ENCODE results near the gene KIFC3. TPM values are rescaled to one million over a fixed set of nuclear protein-coding genes. Genes with fewer than 3 reads are reported as not detected.

The KIFC3 gene
- total and polyA plus RNA-seq, 7 donors: 2.5 to 31.2 (median 10.0) TPM

DNA sequence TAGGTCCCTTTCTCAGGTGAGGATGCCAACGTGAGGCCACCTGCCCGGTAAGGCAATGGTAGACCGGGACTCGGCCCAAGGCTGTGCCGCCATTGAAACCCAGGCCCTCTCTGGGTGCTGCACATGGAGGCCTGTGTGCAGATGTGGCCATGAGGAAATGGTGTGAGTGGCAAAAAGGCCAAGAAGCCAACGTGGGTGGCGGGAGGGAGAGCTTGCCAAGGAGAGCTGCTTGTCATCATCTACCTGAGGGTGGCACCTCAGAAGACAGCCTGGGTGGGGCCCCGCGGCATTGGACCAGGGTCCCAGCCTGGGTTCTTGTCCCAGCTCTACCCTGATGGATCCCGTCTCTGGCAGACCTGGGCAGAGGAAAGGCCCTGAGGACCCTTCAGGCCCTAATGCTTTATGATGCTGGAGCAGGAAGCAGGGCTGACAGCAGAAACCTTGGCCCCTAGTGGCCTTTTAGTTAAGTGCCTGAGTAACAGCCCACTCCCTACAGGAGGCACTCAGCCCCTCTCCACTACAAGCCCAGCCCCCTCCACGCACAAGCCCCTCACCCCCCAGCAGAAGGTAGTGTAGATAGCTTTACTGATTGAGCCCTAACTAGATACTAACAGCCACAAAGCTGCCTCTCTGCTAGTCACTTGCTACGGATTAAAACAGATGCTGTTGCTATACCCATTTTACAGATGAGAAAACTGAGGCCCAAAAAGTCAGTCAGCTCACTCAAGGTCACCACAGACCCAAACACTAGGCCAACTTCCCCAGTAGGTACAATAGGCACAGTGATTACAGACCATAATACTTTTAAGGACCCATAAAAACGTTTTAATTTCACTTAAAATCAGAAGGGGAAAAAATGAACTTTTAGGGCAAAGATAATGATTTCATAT lies 26.2 kb upstream of the KIFC3 start:
- no peak overlapping the region for H3K4me3 ChIP-seq
- peaks cover 0 to 4% (median 0%) of the 10 kb centered on the region in 4 donors for H3K4me1 ChIP-seq
- no peak for DNase-seq
- 75 to 83% methylated on average over 13 of the region's 13 CpGs for WGBS, 2 donors
- H3K9me3 ChIP-seq: no peaks in the 10 kb centered on the region
- no peaks in the 10 kb centered on the region for H3K27me3 ChIP-seq
- no peaks in the 10 kb centered on the region for H3K36me3 ChIP-seq
- no peak overlapping the region for H3K27ac ChIP-seq
- intact Hi-C loops (cut with DNase I): no loop called here
- no peak for TF ChIP-seq EP300 (IDR thresholded peaks at IDR 0.05)
- no peak for TF ChIP-seq POLR2A (IDR thresholded peaks at IDR 0.05)
- no peak for TF ChIP-seq POLR2AphosphoS5 (IDR thresholded peaks at IDR 0.05)
- no peak for TF ChIP-seq CTCF (IDR thresholded peaks at IDR 0.05)

- intact Hi-C loops (cut with DNase I): no loop called here
- H3K36me3 ChIP-seq: no peaks in the 10 kb centered on the region
- TF ChIP-seq EP300 (IDR thresholded peaks at IDR 0.05): no peak
- no peak for TF ChIP-seq POLR2A (IDR thresholded peaks at IDR 0.05)
- TF ChIP-seq POLR2AphosphoS5 (IDR thresholded peaks at IDR 0.05): no peak
- no peak for TF ChIP-seq CTCF (IDR thresholded peaks at IDR 0.05)
- WGBS, 2 donors: 76 to 83% methylated on average over 22 of the region's 22 CpGs
- no peak overlapping the region for H3K4me3 ChIP-seq
- no peak overlapping the region for H3K27ac ChIP-seq
- no peak for DNase-seq
- no peaks in the 10 kb centered on the region for H3K9me3 ChIP-seq
- H3K4me1 ChIP-seq: peaks cover 0 to 4% (median 0%) of the 10 kb centered on the region in 4 donors
- no peaks in the 10 kb centered on the region for H3K27me3 ChIP-seq
These were observed 24.7 kb upstream of the KIFC3 start for GRCh38 chr16:57826706-57827625.

DNA sequence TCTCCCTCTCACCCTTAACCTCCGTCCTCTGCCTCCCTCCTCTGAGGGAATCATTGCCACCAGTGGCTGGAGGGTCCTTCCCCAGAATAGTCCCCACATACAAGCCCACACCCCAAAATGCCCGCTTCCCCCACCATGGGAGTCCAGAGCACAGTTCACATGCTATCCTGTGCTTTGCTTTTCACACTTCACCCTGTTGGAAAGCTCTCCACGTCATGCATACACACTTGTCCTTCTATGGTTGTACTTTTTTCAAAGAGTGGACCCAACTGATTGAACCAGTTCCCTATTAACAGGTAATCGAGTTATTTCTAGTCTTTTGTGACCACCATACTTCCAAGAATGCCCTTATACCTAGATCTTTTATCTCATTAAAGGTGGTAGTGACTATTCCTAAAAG lies 23.8 kb upstream of the KIFC3 start:
- 60 to 76% methylated on average over 4 of the region's 4 CpGs for WGBS, 2 donors
- peaks cover 0 to 4% (median 0%) of the 10 kb centered on the region in 4 donors for H3K4me1 ChIP-seq
- TF ChIP-seq EP300 (IDR thresholded peaks at IDR 0.05): no peak
- TF ChIP-seq CTCF (IDR thresholded peaks at IDR 0.05): no peak
- no peak for TF ChIP-seq POLR2A (IDR thresholded peaks at IDR 0.05)
- TF ChIP-seq POLR2AphosphoS5 (IDR thresholded peaks at IDR 0.05): no peak
- no peak for DNase-seq
- H3K27me3 ChIP-seq: no peaks in the 10 kb centered on the region
- H3K27ac ChIP-seq: no peak overlapping the region
- no peaks in the 10 kb centered on the region for H3K36me3 ChIP-seq
- H3K4me3 ChIP-seq: no peak overlapping the region
- intact Hi-C loops (cut with DNase I): no loop called here
- no peaks in the 10 kb centered on the region for H3K9me3 ChIP-seq

DNA sequence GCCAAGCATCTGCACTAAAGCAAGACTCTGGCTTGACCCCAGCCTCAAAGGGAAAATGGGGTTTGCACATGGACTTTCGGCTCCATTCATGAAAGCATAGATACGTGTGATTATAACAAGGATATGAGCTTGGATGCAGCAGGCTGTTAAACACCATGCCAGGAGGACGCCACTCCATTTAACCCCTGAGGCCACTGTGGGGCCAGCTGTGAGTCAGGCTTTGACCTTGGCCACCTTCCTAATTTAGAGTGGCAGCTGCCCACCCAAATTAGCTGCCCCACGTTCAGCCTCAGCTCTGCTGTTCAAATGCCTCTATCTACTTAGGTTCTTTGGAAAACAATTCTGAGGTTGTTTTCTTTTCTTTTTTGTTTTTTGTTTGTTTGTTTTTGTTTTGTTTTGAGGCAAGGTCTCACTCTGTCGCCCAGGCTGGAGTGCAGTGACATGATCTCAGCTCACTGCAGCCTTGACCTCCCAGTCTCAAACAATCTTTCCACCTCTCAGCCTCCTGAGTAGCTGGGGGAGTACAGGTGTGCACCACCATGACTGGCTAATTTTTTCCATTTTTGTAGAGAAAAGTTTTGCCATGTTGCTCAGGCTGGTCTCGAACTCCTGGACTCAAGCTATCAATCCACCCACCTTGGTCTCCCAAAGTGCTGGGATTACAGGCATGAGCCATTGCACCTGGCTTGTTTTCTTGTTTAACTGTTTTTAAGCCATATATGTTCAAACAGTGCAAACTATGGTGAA lies 23.2 kb upstream of the KIFC3 start:
- TF ChIP-seq CTCF (IDR thresholded peaks at IDR 0.05) (no peak), EP300 (IDR thresholded peaks at IDR 0.05) (no peak), POLR2A (IDR thresholded peaks at IDR 0.05) (no peak)
- no peak overlapping the region for H3K27ac ChIP-seq
- H3K27me3 ChIP-seq: no peaks in the 10 kb centered on the region
- peaks cover 0 to 4% (median 0%) of the 10 kb centered on the region in 4 donors for H3K4me1 ChIP-seq
- no peak for DNase-seq
- H3K9me3 ChIP-seq: no peaks in the 10 kb centered on the region
- intact Hi-C loops (cut with DNase I): no loop called here
- no peaks in the 10 kb centered on the region for H3K36me3 ChIP-seq
- no peak overlapping the region for H3K4me3 ChIP-seq
- 82 to 83% methylated on average over 6 of the region's 6 CpGs for WGBS, 2 donors

All from sigmoid colon (tissue), 7 donors.